Psoas muscle (tissue), 8 donors: ENCODE results near the gene CACNA1D. TPM values are rescaled to one million over a fixed set of nuclear protein-coding genes. Genes with fewer than 3 reads are reported as not detected.

Experiments
- ATAC-seq, 4 donors: fragments of 200-7000 bp; cut with Tn5 transposase; one replicate each; pipeline ENCODE4 v1.9.1; 2020; ENCODE audit warnings: moderate library complexity in 3 of 4, mild to moderate bottlenecking in 2 of 4
- DNase-seq, 2 donors: peaks; one replicate each; pipeline ENCODE4 v3.0.0-alpha.2; 2020
- H3K27ac ChIP-seq: fragments of 200-600 bp; one replicate; pipeline ENCODE4 v1.8.0; 2022
- H3K27me3 ChIP-seq, 3 donors: fragments of 200-600 bp in 1 of 3; one replicate each; pipeline versions ENCODE4 v1.6.1 to v1.8.0; 2013 to 2022; ENCODE audit warnings: low read length in 2 of 3, mild to moderate bottlenecking in 2 of 3, moderate library complexity in 1 of 3; ENCODE audit not compliant: insufficient read depth in 3 of 3
- H3K36me3 ChIP-seq, 2 donors: fragments of 200-600 bp in 1 of 2; one replicate each; pipeline versions ENCODE4 v1.6.1 to v1.8.0; 2013 to 2022; ENCODE audit warnings: low read depth in 1 of 2, mild to moderate bottlenecking in 1 of 2, moderate library complexity in 1 of 2; ENCODE audit not compliant: insufficient read depth in 1 of 2
- H3K4me1 ChIP-seq: fragments of 200-600 bp; one replicate; pipeline ENCODE4 v1.8.0; 2022
- H3K4me3 ChIP-seq: fragments of 200-600 bp; one replicate; pipeline ENCODE4 v1.8.0; 2022; ENCODE audit warnings: mild to moderate bottlenecking
- H3K9me3 ChIP-seq: fragments of 200-600 bp; one replicate; pipeline ENCODE4 v1.8.0; 2022
- WGBS, 3 donors: extraction: QIAGEN DNeasy Blood & Tissue Kit; methylation state at CpG; one replicate each; pipeline versions ENCODE4 v1.1.6 to v1.1.7; 2013; 5-methylcytosine and 5-hydroxymethylcytosine counted together
- intact Hi-C, 2 donors: fragments of 100-400 bp; cut with DNase I; formaldehyde crosslinking; loops; one replicate each; pipeline versions ENCODE4 v1.11.0 to v1.14.2; 2022
- polyA plus RNA-seq, 3 donors: library from polyadenylated mRNA; stranded (reverse); fragments of 200-250 nt; gene quantifications; one replicate each; pipeline ENCODE4 v1.2.3, GENCODE V29; 2013
- total RNA-seq, 4 donors: library from RNA; stranded (reverse); fragmentation: NEBNext Ultra II Directional in 2 of 4; extraction: Animal tissue kit (Norgen Biotek cat#: 25700) in 2 of 4; gene quantifications; one replicate each; pipeline versions ENCODE4 v1.2.1 to v1.2.4, GENCODE V29; 2021 to 2023
- TF ChIP-seq, protein P1 (sequence below): fragments of 200-600 bp; IDR thresholded peaks from one replicate; pipeline ENCODE4 v1.8.0; 2022; ENCODE audit warnings: antibody characterized with exemption
- donor health status: healthy with polysubstance abuse.
- donor health status: DM: no; HTN: no; CAD: no; lungs with moderate emphysema.
- donor health status: Bipolar disorder and iron deficiency.
- donor health status: healthy.
- donor health status: DM: yes; HTN: yes; CAD: no.
- donor health status: DM: no; HTN: no; CAD: no.
- donor health status: DM: no; HTN: no; CAD: no.
- donor health status: DM: yes; HTN: yes; CAD: no.

The CACNA1D gene
- total and polyA plus RNA-seq, 7 donors = 0.05 to 0.82 (median 0.28) TPM; not detected in 2

DNA sequence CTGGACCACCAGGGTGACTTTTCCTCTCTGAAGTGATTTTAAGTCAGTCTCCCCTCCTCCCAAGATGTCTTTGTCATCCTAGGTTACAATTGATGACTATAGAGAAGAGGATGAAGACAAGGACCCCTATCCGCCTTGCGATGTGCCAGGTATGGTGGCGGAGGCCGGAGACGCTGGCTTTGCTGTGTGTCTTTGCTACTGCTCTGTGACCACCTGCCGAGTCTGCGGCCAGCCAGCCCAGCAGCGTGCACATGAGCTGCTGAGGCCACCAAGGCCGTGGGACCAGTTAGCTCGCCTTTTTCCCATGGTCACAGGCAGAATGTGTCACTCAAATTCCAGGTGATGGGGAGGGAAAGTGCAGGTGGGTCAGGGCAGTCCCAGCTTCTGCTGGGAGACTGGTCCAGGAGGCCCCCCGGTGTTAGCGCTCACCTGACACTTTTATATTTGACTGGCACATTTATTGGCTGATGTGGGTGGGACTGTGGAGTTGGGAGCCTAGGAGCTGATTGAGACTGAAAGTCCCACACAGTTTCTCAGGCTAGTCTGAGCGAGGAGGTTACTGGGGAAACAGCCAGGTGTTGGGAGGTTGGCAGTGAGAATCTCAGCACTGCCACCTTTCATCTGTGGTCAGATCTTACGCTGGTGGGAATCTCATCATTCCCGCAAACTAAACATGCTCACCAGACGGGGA lies 237.7 kb downstream of the CACNA1D start:
- ATAC-seq = no peak
- intact Hi-C loops = no loop called here
- WGBS, 3 donors = 87 to 90% (median 90%) methylated on average over 16 of the region's 16 CpGs

DNA sequence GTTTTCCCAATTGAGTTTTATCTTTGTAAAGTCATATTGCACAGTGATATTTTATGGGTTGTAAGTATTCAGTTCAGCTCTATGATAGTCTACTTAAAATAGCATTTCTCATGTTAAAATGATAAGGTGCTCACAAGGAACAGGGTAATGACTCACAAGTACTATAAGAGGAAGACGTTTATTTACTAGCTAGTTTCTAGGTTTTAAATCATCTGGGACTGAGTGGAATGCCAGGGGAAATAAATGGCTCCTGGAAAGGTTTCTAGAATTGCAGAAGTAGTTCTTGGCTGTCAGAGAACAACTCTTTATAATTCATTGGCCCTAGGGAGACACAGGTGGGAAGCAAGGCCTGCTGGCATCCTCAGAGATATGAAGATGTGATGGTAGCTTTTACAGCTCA lies 239.0 kb downstream of the CACNA1D start:
- no peak for DNase-seq
- no peak overlapping the region for H3K4me3 ChIP-seq
- no peaks in the 10 kb centered on the region for H3K9me3 ChIP-seq
- no peak overlapping the region for H3K27ac ChIP-seq
- no peaks in the 10 kb centered on the region for H3K36me3 ChIP-seq
- intact Hi-C loops = no loop called here
- TF ChIP-seq, protein P1, sequence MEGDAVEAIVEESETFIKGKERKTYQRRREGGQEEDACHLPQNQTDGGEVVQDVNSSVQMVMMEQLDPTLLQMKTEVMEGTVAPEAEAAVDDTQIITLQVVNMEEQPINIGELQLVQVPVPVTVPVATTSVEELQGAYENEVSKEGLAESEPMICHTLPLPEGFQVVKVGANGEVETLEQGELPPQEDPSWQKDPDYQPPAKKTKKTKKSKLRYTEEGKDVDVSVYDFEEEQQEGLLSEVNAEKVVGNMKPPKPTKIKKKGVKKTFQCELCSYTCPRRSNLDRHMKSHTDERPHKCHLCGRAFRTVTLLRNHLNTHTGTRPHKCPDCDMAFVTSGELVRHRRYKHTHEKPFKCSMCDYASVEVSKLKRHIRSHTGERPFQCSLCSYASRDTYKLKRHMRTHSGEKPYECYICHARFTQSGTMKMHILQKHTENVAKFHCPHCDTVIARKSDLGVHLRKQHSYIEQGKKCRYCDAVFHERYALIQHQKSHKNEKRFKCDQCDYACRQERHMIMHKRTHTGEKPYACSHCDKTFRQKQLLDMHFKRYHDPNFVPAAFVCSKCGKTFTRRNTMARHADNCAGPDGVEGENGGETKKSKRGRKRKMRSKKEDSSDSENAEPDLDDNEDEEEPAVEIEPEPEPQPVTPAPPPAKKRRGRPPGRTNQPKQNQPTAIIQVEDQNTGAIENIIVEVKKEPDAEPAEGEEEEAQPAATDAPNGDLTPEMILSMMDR = no peak
- WGBS, 3 donors = 19 to 34% (median 20%) methylated on average over 1 of the region's 1 CpG
- no peak for ATAC-seq
- no peaks in the 10 kb centered on the region for H3K27me3 ChIP-seq
- H3K4me1 ChIP-seq = no peaks in the 10 kb centered on the region

More for the DNA sequence above, 237.7 kb downstream of the CACNA1D start:
- TF ChIP-seq, protein P1 = no peak
- no peaks in the 10 kb centered on the region for H3K27me3 ChIP-seq
- no peak overlapping the region for H3K27ac ChIP-seq
- H3K4me1 ChIP-seq = no peaks in the 10 kb centered on the region
- no peak for DNase-seq
- H3K9me3 ChIP-seq = no peaks in the 10 kb centered on the region
- H3K36me3 ChIP-seq = no peaks in the 10 kb centered on the region
- H3K4me3 ChIP-seq = no peak overlapping the region

DNA sequence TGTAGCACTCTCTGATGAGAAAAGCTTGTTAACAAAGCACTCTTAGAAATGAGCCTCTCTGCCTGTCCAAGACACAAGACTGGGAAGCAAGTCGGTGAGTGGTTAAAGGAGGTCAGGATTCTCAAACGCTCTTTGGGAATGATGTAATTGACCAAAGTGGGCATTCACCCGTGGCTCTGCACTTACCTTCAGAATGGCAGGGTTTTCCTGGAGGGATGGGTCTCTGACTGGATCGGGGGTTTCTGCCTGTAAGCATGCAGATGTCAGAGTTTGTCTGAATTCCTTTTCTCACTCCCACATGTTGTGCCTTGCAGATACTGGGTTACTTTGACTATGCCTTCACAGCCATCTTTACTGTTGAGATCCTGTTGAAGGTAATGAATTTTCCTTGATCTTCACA lies 245.6 kb downstream of the CACNA1D start:
- DNase-seq (no peak), ATAC-seq (no peak)
- no peaks in the 10 kb centered on the region for H3K36me3 ChIP-seq

DNA sequence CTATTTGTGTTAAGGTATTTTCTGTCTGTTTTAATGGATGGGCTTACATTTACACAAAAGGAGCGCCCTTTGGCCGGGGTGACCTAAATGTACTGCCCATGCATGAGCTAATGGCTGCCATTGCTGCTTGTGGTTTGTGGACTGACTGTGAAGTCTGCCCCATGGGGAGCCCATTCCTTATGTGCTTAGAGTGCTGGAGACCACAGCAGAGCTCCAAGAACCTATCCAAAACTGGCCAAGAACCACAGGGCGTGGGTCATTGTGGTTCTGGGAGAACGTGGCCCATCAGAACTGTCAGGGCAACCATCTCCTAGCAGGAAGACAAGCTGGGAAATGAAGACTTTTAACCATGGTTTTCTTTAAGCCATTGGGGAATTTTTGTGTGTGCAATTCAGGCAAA lies 246.5 kb downstream of the CACNA1D start:
- Histone ChIP-seq H3K27me3 (no peaks in the 10 kb centered on the region), H3K9me3 (no peaks in the 10 kb centered on the region), H3K27ac (no peak overlapping the region), H3K36me3 (no peaks in the 10 kb centered on the region), H3K4me1 (no peaks in the 10 kb centered on the region), H3K4me3 (no peak overlapping the region)
- TF ChIP-seq, protein P1 = no peak
- intact Hi-C loops = no loop called here
- no peak for DNase-seq
- 83 to 89% (median 88%) methylated on average over 4 of the region's 4 CpGs for WGBS, 3 donors
- no peak for ATAC-seq

More for the DNA sequence above, 245.6 kb downstream of the CACNA1D start:
- H3K27me3 ChIP-seq = no peaks in the 10 kb centered on the region
- H3K4me1 ChIP-seq = no peaks in the 10 kb centered on the region
- TF ChIP-seq, protein P1 = no peak
- 50 to 63% (median 51%) methylated on average over 4 of the region's 4 CpGs for WGBS, 3 donors
- H3K9me3 ChIP-seq = no peaks in the 10 kb centered on the region
- H3K4me3 ChIP-seq = no peak overlapping the region
- intact Hi-C loops = no loop called here
- H3K27ac ChIP-seq = no peak overlapping the region

DNA sequence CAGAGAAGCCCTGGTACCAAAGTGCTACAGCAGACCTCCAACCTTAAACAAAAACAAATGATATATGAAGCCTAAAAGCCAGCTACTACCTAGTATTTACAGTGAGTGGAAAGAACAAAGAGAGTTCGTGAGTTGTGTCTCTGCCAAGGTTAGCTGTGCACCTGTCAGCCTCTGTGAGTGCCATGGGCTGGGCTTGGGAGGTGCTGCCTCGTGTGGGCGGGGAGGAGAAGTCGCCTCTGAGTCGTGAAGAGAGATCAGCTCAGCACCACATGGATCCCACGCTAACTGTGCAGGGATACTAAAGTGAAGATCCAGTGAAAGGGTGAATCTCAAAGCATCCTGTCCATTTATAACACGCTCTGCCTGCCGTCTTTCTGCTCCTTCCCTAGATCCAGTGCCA lies 249.9 kb downstream of the CACNA1D start:
- DNase-seq = no peak
- TF ChIP-seq, protein P1 = no peak
- Histone ChIP-seq H3K9me3 (no peaks in the 10 kb centered on the region), H3K27ac (no peak overlapping the region), H3K36me3 (no peaks in the 10 kb centered on the region), H3K4me3 (no peak overlapping the region), H3K27me3 (no peaks in the 10 kb centered on the region), H3K4me1 (no peaks in the 10 kb centered on the region)
- intact Hi-C loops = no loop called here
- WGBS, 3 donors = 38 to 51% (median 40%) methylated on average over 8 of the region's 8 CpGs
- peak; percentile 63 to 94 (median 77) for ATAC-seq
